Mesendoderm (in vitro differentiated cells): ENCODE measurements around the gene ABO. TPM values are rescaled to one million over a fixed set of nuclear protein-coding genes. Genes with fewer than 3 reads are reported as not detected.

ENCODE experiments used
- small RNA-seq: library from polyadenylated mRNA; stranded (forward); fragments of <200 nt; extraction: miRNeasy Mini kit (QIAGEN cat#:217004); gene quantifications from one replicate; pipeline ENCODE3, GENCODE V24; 2013; ENCODE audit not compliant: insufficient read depth

The ABO gene

Small RNA genes lying within 50 kb of the gene (small RNA-seq; reads per million reads assigned to genes)
- gene RF00019 = not detected
